Brain microvascular endothelial cell (primary cell): ENCODE measurements around the gene FCSK.

Source experiments
- DNase-seq: peaks from one replicate; pipeline ENCODE4 v3.0.0-alpha.2; 2020
- H3K27ac ChIP-seq: fragments of 250-450 bp; sonication (Bioruptor Pico); 2 replicates; pipeline ENCODE4 v1.5.1; 2020; ENCODE audit warnings: mild to moderate bottlenecking, moderate library complexity
- H3K27me3 ChIP-seq: fragments of 250-450 bp; sonication (Bioruptor Pico); replicated peaks from 2 replicates; pipeline ENCODE4 v1.5.1; 2020; ENCODE audit warnings: mild to moderate bottlenecking
- H3K36me3 ChIP-seq: fragments of 250-450 bp; sonication (Bioruptor Pico); replicated peaks from 2 replicates; pipeline ENCODE4 v1.5.1; 2020; ENCODE audit warnings: mild to moderate bottlenecking
- H3K4me3 ChIP-seq: 2 replicates; pipeline ENCODE4 v1.5.1; 2011; ENCODE audit warnings: low read depth, mild to moderate bottlenecking, control low read depth, low read length, moderate library complexity
- in situ Hi-C: cut with HindIII; loops from 2 replicates; pipeline ENCODE4 v1.10.0; 2017; ENCODE audit warnings: low sequenced_read_pairs, low pct_ligation_motif_present
- TF ChIP-seq, protein P1 (sequence below): IDR thresholded peaks from 2 replicates; pipeline ENCODE4 v1.5.1; 2011; ENCODE audit warnings: low read depth, mild to moderate bottlenecking, moderate library complexity, low read length, control low read depth, inconsistent platforms; ENCODE audit errors: missing control alignments

FCSK gene

DNA sequence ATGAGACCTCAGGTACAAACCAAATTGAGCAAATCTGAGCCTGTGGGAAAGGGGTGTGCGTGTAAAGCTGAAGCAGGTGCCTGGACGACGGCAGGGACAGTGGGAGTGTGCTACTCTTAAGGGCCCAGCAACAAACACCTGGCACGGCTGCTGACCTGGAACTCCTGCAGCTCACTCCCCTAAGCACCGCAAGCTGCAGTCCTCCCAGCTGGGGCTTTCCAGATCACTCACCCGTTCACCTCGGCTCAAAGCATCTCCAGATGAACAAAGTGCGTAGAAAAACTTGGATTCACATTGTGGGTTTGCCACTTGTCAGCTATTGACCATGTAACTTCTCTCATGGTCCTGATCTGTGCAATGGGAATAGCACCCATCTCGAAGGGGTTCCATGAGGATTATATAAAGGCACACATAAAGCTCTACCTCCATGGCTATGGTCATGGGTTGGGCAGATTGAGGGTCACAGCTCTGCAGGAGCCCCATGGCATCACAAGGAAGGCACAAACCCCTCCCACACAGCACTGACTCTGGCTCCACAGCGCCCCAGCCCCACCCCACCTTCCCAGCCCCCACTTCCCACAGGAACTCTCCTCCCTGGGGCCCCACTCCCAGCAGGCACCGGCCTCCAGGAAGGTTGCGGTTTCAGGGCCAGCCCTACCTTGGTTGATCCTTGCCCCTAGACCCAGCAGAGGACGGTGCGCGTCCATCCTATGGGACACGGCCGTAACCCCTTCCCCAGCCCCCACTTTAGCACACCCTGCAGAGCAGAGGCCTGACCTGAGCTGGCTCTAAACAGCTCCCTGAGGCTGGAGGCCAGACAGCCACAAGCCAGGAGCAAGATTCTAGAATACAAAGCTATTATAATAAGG lies 37.4 kb upstream of the FCSK start:
- Histone ChIP-seq H3K36me3 (peaks cover 14% of the 10 kb centered on the region), H3K27ac (no peak overlapping the region), H3K27me3 (no peaks in the 10 kb centered on the region), H3K4me3 (no peak overlapping the region)
- DNase-seq = no peak
- in situ Hi-C loops = no loop called here
- TF ChIP-seq, protein P1, sequence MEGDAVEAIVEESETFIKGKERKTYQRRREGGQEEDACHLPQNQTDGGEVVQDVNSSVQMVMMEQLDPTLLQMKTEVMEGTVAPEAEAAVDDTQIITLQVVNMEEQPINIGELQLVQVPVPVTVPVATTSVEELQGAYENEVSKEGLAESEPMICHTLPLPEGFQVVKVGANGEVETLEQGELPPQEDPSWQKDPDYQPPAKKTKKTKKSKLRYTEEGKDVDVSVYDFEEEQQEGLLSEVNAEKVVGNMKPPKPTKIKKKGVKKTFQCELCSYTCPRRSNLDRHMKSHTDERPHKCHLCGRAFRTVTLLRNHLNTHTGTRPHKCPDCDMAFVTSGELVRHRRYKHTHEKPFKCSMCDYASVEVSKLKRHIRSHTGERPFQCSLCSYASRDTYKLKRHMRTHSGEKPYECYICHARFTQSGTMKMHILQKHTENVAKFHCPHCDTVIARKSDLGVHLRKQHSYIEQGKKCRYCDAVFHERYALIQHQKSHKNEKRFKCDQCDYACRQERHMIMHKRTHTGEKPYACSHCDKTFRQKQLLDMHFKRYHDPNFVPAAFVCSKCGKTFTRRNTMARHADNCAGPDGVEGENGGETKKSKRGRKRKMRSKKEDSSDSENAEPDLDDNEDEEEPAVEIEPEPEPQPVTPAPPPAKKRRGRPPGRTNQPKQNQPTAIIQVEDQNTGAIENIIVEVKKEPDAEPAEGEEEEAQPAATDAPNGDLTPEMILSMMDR = no peak

DNA sequence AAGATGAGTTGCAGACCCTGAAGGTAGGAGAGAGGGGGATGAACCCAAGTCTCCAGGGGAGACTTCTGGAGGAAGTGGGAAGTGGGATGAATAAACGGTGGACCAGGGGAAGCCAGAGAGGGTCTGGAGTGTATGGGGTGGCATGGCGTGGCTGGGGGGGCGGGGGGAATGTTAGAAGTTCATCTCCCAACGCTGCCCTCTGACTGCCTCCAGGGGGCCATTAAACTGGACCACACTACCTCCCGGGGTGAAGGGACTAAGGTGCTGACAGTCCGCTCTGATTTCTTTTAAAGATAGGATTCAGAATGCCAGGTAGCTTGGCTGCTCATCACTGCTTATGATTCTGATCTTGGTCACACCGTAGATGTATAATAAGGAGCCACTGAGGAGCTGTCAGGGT lies 36.7 kb upstream of the FCSK start:
- Histone ChIP-seq H3K4me3 (no peak overlapping the region), H3K27me3 (no peaks in the 10 kb centered on the region), H3K27ac (no peak overlapping the region), H3K36me3 (peaks cover 17% of the 10 kb centered on the region)
- TF ChIP-seq, protein P1 = no peak
- in situ Hi-C loops = no loop called here
- no peak for DNase-seq

DNA sequence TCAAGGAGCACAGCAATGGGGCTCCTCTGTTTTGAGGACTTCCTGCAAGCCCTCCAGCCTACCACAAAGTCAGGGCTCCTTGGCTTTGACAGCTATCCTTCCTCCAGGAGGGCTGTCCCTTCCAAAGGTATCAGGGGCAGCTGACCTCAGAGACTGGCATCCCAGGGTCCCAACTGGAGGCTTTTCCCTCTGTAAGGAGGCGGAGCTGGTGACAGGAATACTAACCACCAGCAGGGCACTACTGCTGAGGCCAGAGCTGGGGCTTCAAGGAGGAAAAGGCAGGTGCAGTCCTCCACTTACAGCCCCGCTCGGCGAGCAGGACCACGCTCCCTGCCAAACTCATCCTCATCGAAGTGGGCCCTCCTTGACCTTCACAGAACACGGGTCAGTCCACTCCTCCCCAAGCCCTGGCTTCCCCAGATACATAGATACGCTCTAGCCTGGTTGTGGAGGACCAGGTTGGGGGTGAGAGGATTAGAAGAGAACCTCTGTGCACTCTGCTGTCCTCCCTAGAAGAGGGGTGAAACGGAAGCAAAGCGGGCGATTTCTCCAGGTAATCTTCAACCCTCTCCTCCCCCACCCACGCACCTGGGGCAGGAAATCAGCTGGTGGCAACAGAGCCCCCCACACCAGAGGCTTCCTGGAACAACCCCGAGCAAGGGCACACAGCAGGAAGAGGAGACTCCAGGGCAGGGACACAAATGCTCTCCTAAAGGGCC lies 36.0 kb upstream of the FCSK start:
- H3K27me3 ChIP-seq = no peaks in the 10 kb centered on the region
- H3K4me3 ChIP-seq = no peak overlapping the region
- in situ Hi-C loops = no loop called here
- no peak for DNase-seq
- H3K36me3 ChIP-seq = peaks cover 18% of the 10 kb centered on the region
- TF ChIP-seq, protein P1 = no peak
- no peak overlapping the region for H3K27ac ChIP-seq

DNA sequence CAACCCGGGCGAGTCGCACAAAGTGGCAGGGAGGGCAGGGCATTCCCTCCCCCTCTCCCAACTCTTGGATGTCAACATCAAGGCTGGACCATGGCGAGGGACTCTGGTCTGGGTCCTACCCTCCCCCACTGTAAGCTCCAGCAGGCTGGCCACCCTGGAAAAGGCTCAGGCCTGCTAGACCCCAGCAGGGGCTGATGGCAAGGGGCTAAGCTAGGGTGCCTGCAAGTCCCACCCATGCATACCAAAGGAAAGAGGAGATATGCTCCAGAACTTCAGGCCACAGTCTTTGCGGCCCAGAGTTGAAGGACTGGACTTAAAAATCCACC lies 35.4 kb upstream of the FCSK start:
- H3K36me3 ChIP-seq = peaks cover 18% of the 10 kb centered on the region
- H3K27ac ChIP-seq = no peak overlapping the region
- in situ Hi-C loops = no loop called here
- no peak for DNase-seq
- no peaks in the 10 kb centered on the region for H3K27me3 ChIP-seq
- H3K4me3 ChIP-seq = no peak overlapping the region
- TF ChIP-seq, protein P1 = no peak

DNA sequence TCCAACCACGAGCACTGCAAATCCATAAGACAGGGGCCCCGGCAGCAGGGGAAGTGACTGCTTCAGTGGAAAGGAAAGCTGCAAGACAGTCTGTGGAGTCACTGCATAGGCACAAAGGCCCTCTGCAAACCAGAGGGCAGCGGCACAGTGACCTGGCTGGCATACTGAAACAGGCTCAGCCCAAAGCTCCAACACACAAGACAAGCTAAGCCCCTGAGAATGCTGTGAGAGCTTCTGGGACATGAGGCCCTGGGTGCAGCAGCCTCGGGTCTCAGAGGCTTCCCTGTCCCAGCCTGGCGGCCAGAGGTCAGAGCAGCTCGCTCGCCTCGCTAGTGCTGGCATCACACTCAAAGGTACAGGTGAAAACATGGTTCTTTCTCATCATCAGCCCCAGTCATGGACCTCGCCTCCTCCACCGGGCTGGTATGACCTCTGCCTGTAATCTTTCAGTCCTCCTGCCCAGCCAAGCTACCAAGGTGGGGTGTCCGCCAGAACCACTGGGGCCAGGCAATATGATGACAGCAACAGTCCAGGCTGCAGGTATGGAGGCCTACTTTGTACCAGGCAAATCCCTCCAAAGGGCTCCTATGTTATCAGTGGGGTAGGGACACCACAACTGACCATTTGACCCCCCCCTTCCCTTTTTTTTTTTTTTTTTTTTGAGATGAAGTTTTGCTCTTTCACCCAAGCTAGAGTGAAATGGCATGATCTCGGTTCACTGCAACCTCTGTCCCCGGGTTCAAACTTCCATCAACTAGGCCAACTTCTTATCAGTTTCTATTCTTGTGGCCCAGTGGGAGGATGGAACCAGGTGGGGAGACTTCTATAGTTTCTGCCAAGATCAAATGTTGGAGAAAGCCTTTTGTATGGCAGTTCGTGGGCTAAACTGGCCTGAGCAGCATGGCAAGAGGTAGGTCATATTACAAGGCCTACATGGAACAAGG lies 34.7 kb upstream of the FCSK start:
- H3K36me3 ChIP-seq = peaks cover 20% of the 10 kb centered on the region
- H3K4me3 ChIP-seq = no peak overlapping the region
- in situ Hi-C loops = no loop called here
- H3K27me3 ChIP-seq = no peaks in the 10 kb centered on the region
- TF ChIP-seq, protein P1 = no peak
- no peak for DNase-seq
- H3K27ac ChIP-seq = no peak overlapping the region
